Activated CD4-positive, alpha-beta T cell treated with anti-CD3 and anti-CD28 coated beads, Interleukin-2, amount 50 U/mL, for 1 hour (primary cell): Measurements from ENCODE around the gene PTCHD4.

ENCODE experiments used
- DNase-seq: peaks from one replicate; pipeline ENCODE4 v3.0.0-alpha.2; 2020

Gene PTCHD4

GRCh38 chr6:48099713-48100587 lies 11.0 kb downstream of the PTCHD4 start:
- DNase-seq = no peak

- no peak for DNase-seq
Measured at GRCh38 chr6:48098923-48099322, 12.1 kb downstream of the PTCHD4 start.

- no peak for DNase-seq
Measured at GRCh38 chr6:48092550-48093217, 18.3 kb downstream of the PTCHD4 start.

- no peak for DNase-seq
Measured at GRCh38 chr6:48090546-48090945, 20.5 kb downstream of the PTCHD4 start.

GRCh38 chr6:48087448-48087847 lies 23.5 kb downstream of the PTCHD4 start:
- no peak for DNase-seq

GRCh38 chr6:48086187-48086586 lies 24.8 kb downstream of the PTCHD4 start:
- DNase-seq = no peak

- DNase-seq = no peak
Measured at GRCh38 chr6:48085131-48085741, 25.8 kb downstream of the PTCHD4 start.

GRCh38 chr6:48084201-48084600 lies 26.8 kb downstream of the PTCHD4 start:
- no peak for DNase-seq

GRCh38 chr6:48080227-48081009 lies 30.6 kb downstream of the PTCHD4 start:
- no peak for DNase-seq

- DNase-seq = no peak
Measured at GRCh38 chr6:48078120-48078519, 32.9 kb downstream of the PTCHD4 start.

GRCh38 chr6:48075181-48075580 lies 35.8 kb downstream of the PTCHD4 start:
- DNase-seq = no peak

- no peak for DNase-seq
Measured at GRCh38 chr6:48073976-48074767, 36.8 kb downstream of the PTCHD4 start.

GRCh38 chr6:48071833-48072232 lies 39.2 kb downstream of the PTCHD4 start:
- DNase-seq = no peak

GRCh38 chr6:48069280-48069679 lies 41.7 kb downstream of the PTCHD4 start:
- DNase-seq = no peak

- DNase-seq = no peak
Measured at GRCh38 chr6:48068278-48069251, 42.4 kb downstream of the PTCHD4 start.

- DNase-seq = no peak
Measured at GRCh38 chr6:48067886-48068277, 43.1 kb downstream of the PTCHD4 start.

- no peak for DNase-seq
Measured at GRCh38 chr6:48067148-48067712, 43.8 kb downstream of the PTCHD4 start.

GRCh38 chr6:48061265-48061990 lies 49.6 kb downstream of the PTCHD4 start:
- no peak for DNase-seq
